ENCODE data around the gene ACSL1. TPM values are rescaled to one million over a fixed set of nuclear protein-coding genes. Genes with fewer than 3 reads are reported as not detected.

Gene ACSL1
- total RNA-seq, 1 donor, result 26.2 TPM

GRCh38 chr4:184734758-184735157 is 91.0 kb downstream of the ACSL1 start:
- DNase-seq (ENCODE audit: low read depth), result no peak
- H3K4me3 ChIP-seq (ENCODE audit: low read depth, low read length), result peak overlapping the region; percentile 67
- TF ChIP-seq CTCF (IDR thresholded peaks at IDR 0.05; ENCODE audit: insufficient read depth, low read length), result no peak

GRCh38 chr4:184733654-184734524 is 91.9 kb downstream of the ACSL1 start, which contains the start of gene CENPU:
CENPU (minus strand) TSS chr4:184734096; CDS start chr4:184734062, 34 bp downstream.
- TF ChIP-seq CTCF (IDR thresholded peaks at IDR 0.05; ENCODE audit: insufficient read depth, low read length), result no peak
- DNase-seq (ENCODE audit: low read depth), result peak; percentile 99
- H3K4me3 ChIP-seq (ENCODE audit: low read depth, low read length), result peak within 1 kb of the TSS; percentile 89

GRCh38 chr4:184732126-184732525 is 93.6 kb downstream of the ACSL1 start:
- no peak for TF ChIP-seq CTCF (IDR thresholded peaks at IDR 0.05; ENCODE audit: insufficient read depth, low read length)
- DNase-seq (ENCODE audit: low read depth), result peak; percentile 17
- peak overlapping the region; percentile 43 for H3K4me3 ChIP-seq (ENCODE audit: low read depth, low read length)

GRCh38 chr4:184731056-184731455 is 94.7 kb downstream of the ACSL1 start:
- DNase-seq (ENCODE audit: low read depth), result no peak
- no peak overlapping the region for H3K4me3 ChIP-seq (ENCODE audit: low read depth, low read length)
- TF ChIP-seq CTCF (IDR thresholded peaks at IDR 0.05; ENCODE audit: insufficient read depth, low read length), result no peak

GRCh38 chr4:184729946-184730345 is 95.8 kb downstream of the ACSL1 start:
- DNase-seq (ENCODE audit: low read depth), result peak; percentile 40
- H3K4me3 ChIP-seq (ENCODE audit: low read depth, low read length), result no peak overlapping the region
- no peak for TF ChIP-seq CTCF (IDR thresholded peaks at IDR 0.05; ENCODE audit: insufficient read depth, low read length)

- TF ChIP-seq CTCF (IDR thresholded peaks at IDR 0.05; ENCODE audit: insufficient read depth, low read length), result no peak
- no peak overlapping the region for H3K4me3 ChIP-seq (ENCODE audit: low read depth, low read length)
- peak; percentile 86 for DNase-seq (ENCODE audit: low read depth)
Observed at GRCh38 chr4:184728858-184729257, 96.9 kb downstream of the ACSL1 start.

All from fibroblast of the aortic adventitia (primary cell).